ENCODE measurements around the gene LIAS. TPM values are rescaled to one million over a fixed set of nuclear protein-coding genes. Genes with fewer than 3 reads are reported as not detected.

LIAS gene
- total and polyA plus RNA-seq, 2 of the 13 experiments (the other 11 are each of a cell fraction or from before 2014, with no cell fraction given), result 16.0 to 16.6 TPM

- no peak for TF ChIP-seq LRRFIP1 (CRISPR knock-in tag; conservative IDR thresholded peaks at IDR 0.05)
- no peak for TF ChIP-seq ZBTB34 (CRISPR knock-in tag; IDR thresholded peaks at IDR 0.05)
- peak; percentile 95 for TF ChIP-seq CEBPB (IDR thresholded peaks at IDR 0.05; ENCODE audit: borderline replicate concordance, low read depth, low read length)
- 0 out of 2 replicates have a peak, but pooled peaks have one; percentile 58 for TF ChIP-seq MLLT10 (CRISPR knock-in tag; IDR thresholded peaks at IDR 0.05)
- no peak for TF ChIP-seq ARNT (IDR thresholded peaks at IDR 0.05)
- peak; percentile 42; the same call in 1 of the 2 replicates for TF ChIP-seq ZBTB25 (CRISPR knock-in tag; IDR thresholded peaks at IDR 0.05)
- no peak for TF ChIP-seq ZNF788 (CRISPR knock-in tag; IDR thresholded peaks at IDR 0.05; ENCODE audit: borderline replicate concordance)
- TF ChIP-seq ZKSCAN5 (CRISPR knock-in tag; IDR thresholded peaks at IDR 0.05), result no peak
- peak; percentile 55 for TF ChIP-seq SAP130 (CRISPR knock-in tag; IDR thresholded peaks at IDR 0.05; ENCODE audit: low read depth)
- TF ChIP-seq KAT2B (IDR thresholded peaks at IDR 0.05; ENCODE audit: borderline replicate concordance, low read depth, low read length), result no peak
- TF ChIP-seq SNAPC5 (CRISPR knock-in tag; IDR thresholded peaks at IDR 0.05; ENCODE audit: borderline replicate concordance), result no peak
- TF ChIP-seq BCL6 (CRISPR knock-in tag; IDR thresholded peaks at IDR 0.05), result peak; percentile 67; the same call in 1 of the 2 replicates
- TF ChIP-seq SIX1 (CRISPR knock-in tag; IDR thresholded peaks at IDR 0.05; ENCODE audit: borderline replicate concordance), result 0 out of 2 replicates have a peak, but pooled peaks have one; percentile 39
- no peak for TF ChIP-seq MYC (CRISPR knock-in tag; IDR thresholded peaks at IDR 0.05; ENCODE audit: borderline replicate concordance)
- TF ChIP-seq HDAC2 (CRISPR knock-in tag; IDR thresholded peaks at IDR 0.05), result peak; percentile 32; the same call in 1 of the 2 replicates
- TF ChIP-seq NCOR1 (IDR thresholded peaks at IDR 0.05; ENCODE audit: borderline replicate concordance, low read length), result peak; percentile 46; the same call in 1 of the 2 replicates
- TF ChIP-seq ZNF543 (CRISPR knock-in tag; IDR thresholded peaks at IDR 0.05), result no peak
- no peak for TF ChIP-seq CHD2 (IDR thresholded peaks at IDR 0.05; ENCODE audit: low read depth, low read length)
- no peak for TF ChIP-seq SETDB1 (CRISPR knock-in tag; IDR thresholded peaks at IDR 0.05; ENCODE audit: borderline replicate concordance)
- no peak for TF ChIP-seq FOXC1 (CRISPR knock-in tag; IDR thresholded peaks at IDR 0.05; ENCODE audit: borderline replicate concordance)
- TF ChIP-seq NR2F1 (CRISPR knock-in tag; IDR thresholded peaks at IDR 0.05), result peak in 1 of 2 experiments; percentile 54; a peak in 1 of 4 replicates
- no peak for TF ChIP-seq ATF3 (CRISPR knock-in tag; IDR thresholded peaks at IDR 0.05)
- no peak for TF ChIP-seq ZSCAN20 (CRISPR knock-in tag; IDR thresholded peaks at IDR 0.05; ENCODE audit: borderline replicate concordance)
- TF ChIP-seq TIGD3 (CRISPR knock-in tag; IDR thresholded peaks at IDR 0.05; ENCODE audit: borderline replicate concordance), result no peak
These were observed 43.1 kb upstream of the LIAS start (continued) for GRCh38 chr4:39415678-39416283.

Measured in HepG2 (cell line).